Neural progenitor cell (in vitro differentiated cells): ENCODE results near the gene SNX27.

Source experiments
- CTCF ChIP-seq: fragments of 200-600 bp; sonication (generic); IDR thresholded peaks from 2 replicates; pipeline ENCODE4 v1.5.1; 2017; ENCODE audit warnings: antibody characterized with exemption, mild to moderate bottlenecking
- EZH2 ChIP-seq: fragments of 200-600 bp; sonication (generic); IDR thresholded peaks from 2 replicates; pipeline ENCODE4 v1.6.1; 2017; ENCODE audit warnings: antibody characterized with exemption, mild to moderate bottlenecking, moderate library complexity

- TF ChIP-seq CTCF (no peak), EZH2 (no peak)
Measured at GRCh38 chr1:151574575-151575529, 37.0 kb upstream of the SNX27 start.
